Kidney glomerular epithelial cell (primary cell): ENCODE data around the gene TBC1D25.
"Not testable (repeated sequence)": the region's sequence is repeated elsewhere in the genome, so short reads cannot be mapped to it uniquely, and the experiment has no call there.

Experiments
- DNase-seq: peaks from one replicate; lab custom pipeline; 2025; lab: John Stamatoyannopoulos, UW

The TBC1D25 gene

GRCh38 chrX:48515842-48516241, 23.7 kb upstream of the TBC1D25 start:
- DNase-seq: no peak

- DNase-seq: no peak
Observed at GRCh38 chrX:48516285-48516684, 23.2 kb upstream of the TBC1D25 start.

GRCh38 chrX:48516987-48517386, 22.5 kb upstream of the TBC1D25 start:
- DNase-seq: no peak

DNA sequence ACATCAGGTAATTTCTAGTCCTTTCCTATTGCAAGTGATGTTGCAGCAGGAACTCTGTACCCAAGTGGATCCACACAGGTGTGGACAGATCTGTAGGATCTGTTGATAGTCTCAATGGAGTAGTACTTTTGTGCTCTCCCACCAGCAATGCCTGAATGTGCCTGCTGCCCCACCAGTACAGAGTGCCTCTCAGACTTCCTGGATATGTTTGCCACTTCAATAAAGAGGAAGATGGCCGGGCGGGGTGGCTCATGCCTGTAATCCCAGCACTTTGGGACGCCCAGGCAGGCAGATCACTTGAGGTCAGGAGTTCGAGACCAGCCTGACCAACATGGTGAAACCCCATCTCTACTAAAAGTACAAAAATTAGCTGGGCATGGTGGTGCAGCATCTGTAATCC, 20.0 kb upstream of the TBC1D25 start:
- not testable (repeated sequence) for DNase-seq

DNA sequence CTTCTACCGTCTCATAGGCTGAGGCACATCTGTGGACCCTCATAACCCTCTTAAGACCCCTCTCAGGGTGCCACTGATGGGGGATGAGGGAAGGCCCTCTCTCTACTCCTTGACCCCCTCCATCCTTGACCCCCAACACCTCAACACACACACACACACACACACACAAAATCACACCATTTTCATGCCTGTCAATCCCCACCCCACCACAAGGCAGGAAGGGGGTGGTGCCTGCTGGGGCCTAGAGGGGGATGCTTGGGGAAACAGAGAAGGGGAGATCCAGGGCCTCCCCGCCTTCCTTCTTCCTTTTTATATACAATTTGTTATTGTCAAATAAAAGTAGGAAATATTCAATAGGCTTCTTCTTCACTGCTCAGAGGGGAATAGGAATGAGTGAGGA, 19.1 kb upstream of the TBC1D25 start:
- DNase-seq: no peak

- no peak for DNase-seq
Observed at GRCh38 chrX:48520976-48521352, 18.6 kb upstream of the TBC1D25 start.

DNA sequence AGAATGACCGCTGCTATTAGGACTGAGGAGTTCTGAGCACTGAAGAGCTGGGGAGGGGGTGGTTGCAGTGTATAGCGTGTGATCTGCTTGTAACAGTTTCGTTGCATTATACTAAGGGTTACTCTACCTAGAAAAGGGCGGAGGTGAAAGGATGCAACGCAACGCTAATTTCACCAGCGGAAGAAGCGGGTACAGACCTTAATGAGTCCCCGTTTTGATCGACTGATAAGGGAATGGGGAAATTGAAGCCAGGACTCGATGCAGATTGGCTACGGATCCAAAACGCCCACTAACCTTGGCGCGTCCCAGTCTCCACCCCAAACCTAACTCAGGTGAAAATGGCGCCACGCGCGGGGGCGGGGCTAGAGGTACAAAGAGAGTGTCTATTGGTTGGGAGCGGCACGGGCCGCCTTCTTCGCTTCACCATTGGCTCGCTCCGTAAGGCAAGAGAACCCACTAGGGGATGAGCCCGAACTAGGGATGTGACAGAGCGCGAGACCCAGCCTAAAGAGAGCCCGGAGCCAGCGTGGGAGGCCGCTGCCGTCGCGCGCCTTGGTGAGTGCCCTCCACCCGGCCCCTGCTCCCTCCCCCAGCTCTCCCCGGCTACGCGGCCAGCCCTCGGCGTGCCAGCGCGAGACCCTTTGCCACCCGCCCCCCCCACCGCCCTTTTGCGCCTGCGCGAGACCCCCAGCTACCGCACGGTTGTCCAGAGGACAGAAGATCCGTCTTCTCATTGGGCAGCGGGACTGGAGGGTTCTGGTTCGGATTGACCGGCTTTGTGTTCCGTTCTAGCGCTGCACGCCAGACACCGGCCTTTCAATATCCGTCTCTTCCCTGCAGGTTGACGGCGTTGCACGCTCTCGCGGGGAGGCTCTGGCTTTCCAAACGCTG, 17.9 kb upstream of the TBC1D25 start, which contains the start of gene EBP:
Gene EBP, plus strand, starts transcription at position 456 of the 891 bp plus-strand sequence. CDS start 1,964 bp downstream, outside the sequence.
- DNase-seq: peak; percentile 76

DNA sequence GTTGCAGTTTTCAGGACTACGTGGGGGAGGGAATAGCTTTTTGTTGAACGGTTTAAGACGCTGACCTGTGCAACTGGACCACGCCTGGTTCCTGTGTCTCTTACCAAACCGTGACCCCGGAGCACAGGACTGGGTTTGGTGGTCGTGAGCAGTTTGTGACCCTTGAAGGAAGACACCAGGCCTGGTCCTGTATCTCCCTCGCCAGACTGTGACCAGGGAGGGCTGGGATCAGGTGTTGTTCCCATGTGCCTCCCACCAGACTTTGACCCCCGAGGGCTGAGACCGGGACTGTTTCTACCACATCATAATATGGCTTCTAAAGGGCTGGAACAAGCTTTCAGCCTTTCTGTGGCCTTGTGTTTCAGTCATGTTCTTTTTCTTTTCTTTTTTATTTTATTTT, 17.2 kb upstream of the TBC1D25 start:
- DNase-seq: no peak

DNA sequence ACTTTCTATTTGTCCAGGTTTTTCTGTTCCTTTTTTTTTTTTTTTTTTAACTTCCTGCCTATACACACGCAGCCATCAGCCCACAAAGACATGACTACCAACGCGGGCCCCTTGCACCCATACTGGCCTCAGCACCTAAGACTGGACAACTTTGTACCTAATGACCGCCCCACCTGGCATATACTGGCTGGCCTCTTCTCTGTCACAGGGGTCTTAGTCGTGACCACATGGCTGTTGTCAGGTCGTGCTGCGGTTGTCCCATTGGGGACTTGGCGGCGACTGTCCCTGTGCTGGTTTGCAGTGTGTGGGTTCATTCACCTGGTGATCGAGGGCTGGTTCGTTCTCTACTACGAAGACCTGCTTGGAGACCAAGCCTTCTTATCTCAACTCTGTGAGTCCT, 15.8 kb upstream of the TBC1D25 start:
- no peak for DNase-seq

DNA sequence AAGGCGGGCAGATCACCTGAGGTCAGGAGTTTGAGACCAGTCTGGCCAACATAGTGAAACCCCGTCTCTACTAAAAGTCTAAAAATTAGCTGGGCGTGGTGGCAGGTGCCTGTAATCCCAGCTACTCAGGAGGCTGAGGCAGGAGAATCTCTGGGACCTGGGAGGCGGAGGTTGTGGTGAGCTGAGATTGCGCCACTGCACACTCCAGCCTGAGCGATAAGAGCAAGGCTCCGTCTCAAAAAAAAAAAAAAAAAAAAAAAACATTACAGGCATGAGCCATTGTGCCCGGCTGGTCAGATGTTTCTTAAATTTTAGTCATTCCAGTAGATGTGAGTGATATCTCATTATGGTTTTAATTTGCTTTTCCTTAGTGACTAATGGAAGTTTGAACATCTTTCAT, 13.7 kb upstream of the TBC1D25 start:
- not testable (repeated sequence) for DNase-seq

DNA sequence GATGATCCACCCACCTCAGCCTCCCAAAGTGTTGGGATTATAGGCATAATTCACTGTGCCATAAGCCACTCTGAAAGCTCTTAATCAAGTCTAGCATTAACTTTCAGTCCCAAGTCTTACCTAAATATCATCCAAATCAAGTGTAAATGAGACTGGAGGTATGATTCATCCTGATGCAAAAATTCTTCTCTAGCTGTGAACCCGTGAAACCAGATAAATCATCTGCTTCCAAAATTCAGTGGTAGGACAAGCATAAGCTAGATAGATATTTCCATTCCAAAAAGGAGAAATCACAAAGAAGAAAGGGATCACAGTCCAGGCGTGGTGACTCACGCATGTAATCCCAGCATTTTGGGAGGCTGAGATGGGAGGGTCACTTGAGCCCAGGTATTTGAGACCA, 8.8 kb upstream of the TBC1D25 start:
- no peak for DNase-seq

- DNase-seq: no peak
Observed at GRCh38 chrX:48531358-48531959, 8.1 kb upstream of the TBC1D25 start.

DNA sequence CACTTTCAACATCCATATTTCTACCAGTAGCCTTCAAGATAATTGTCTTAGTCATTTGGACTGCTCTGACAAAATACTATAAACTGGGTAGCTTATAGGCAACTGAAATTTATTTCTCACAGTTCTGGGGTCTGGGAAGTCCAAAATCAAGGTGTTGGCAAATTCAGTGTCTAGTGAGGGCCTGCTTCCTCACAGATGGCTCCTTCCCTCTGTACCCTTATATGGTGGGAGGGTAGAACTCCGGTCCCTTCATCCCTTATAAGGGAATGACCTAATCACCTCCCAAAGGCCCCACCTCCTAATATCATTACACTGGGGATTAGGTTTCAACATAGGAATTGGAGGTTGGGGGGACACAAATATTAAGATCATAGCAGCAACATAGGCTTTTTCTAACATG, 7.4 kb upstream of the TBC1D25 start:
- no peak for DNase-seq

- no peak for DNase-seq
Observed at GRCh38 chrX:48533165-48533564, 6.3 kb upstream of the TBC1D25 start.

- no peak for DNase-seq
Observed at GRCh38 chrX:48538641-48539344, 721 bp upstream of the TBC1D25 start.

DNA sequence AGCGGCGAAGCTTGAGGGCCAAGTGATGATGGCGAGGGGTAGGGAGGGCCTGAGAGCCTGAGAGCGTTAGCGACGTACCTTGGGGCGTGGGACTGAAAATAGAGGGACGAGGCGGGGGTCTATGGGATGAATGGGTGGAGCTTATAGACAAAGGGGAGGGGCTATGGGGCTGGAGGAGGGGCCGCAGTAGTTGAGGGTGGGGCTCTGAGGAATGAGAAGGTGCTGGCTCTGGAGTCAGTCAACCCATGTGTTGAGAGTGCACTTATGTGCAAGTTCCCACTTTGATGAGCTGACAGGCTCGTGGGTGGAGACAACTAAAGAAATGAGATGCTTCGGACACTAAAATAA, 488 bp downstream of the TBC1D25 start:
- DNase-seq: no peak

DNA sequence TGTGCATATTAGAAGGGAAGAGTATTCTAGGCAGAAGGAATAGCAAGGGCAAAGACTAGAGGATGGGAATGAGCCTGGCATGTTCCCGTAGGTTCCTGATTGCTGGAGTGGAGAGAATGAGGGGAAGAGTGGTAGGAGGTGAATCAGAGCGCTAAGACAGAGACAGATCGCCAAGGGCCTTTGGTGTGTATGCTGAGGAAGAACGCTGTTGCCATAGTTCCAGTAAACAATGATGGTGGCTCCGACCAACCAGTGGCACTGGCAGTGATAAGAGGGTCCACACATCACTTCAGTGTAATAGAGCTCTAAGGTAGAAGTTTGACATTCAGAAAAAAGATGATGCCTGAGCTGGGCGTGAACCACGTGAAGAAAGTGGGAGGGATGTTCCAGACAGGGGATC, 966 bp downstream of the TBC1D25 start:
- DNase-seq: no peak

GRCh38 chrX:48541140-48541814, 1.8 kb downstream of the TBC1D25 start:
- DNase-seq: no peak

- DNase-seq: no peak
Observed at GRCh38 chrX:48548871-48549270, 9.4 kb downstream of the TBC1D25 start.

GRCh38 chrX:48555731-48556325, 16.3 kb downstream of the TBC1D25 start:
- not testable (repeated sequence) for DNase-seq

DNA sequence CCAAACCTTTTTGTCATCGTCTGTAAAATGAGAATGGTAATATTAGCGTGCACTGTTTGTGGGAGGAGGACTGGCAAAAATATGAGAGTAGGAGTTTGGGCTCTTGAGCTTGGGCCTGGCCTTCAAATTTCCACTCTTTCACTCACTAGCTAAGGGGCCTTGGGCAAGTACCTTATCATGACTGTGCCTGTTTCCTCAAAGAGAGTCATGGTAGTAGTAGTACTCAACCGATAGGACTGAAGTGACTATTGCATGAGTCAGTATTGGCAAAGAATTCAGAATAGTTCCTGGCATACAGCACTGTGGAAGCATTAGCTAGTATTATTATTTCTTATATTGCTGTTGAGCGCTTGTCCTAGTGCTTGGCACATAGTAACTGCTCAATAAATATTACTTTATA, 18.8 kb downstream of the TBC1D25 start:
- DNase-seq: peak; percentile 11

- DNase-seq: no peak
Observed at GRCh38 chrX:48559636-48560035, 20.1 kb downstream of the TBC1D25 start.
